Ramos (cell line): ENCODE measurements around the gene C1QTNF9.
"Not testable (repeated sequence)": the region's sequence is repeated elsewhere in the genome, so short reads cannot be mapped to it uniquely, and the experiment has no call there.

Experiments
- in situ Hi-C: fragments of 300-500 bp; cut with MboI; formaldehyde crosslinking; loops from one replicate; pipeline ENCODE4 v1.14.3; 2022; ENCODE audit warnings: low sequenced_read_pairs; ENCODE audit not compliant: unreplicated experiment

C1QTNF9 gene

DNA sequence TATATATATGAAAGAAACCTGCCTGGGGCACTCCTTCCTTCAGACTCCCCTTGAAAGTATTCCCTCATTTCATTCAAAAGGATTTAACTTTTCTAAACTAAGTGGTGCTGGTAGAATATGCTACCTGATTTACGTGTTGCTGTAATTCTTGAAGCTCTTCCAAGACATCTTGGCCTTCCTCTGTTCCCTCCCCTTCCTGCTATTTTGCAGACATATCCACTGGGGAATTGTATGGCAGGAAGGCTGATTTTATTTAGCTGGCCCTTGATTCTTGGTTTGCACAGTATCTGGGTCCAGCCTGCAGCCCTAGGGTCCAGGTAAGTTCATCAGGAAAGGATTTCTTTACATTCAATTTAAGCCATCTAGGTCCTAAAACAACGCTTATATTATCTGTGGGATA lies at the start of gene C1QTNF9:
C1QTNF9 (plus strand) TSS at position 281 of the 400 bp plus-strand sequence. CDS start 6,424 bp downstream, outside the sequence.
- in situ Hi-C loops, result not testable (repeated sequence)

GRCh38 chr13:24261566-24261965 lies 47.8 kb upstream of the C1QTNF9 start:
- in situ Hi-C loops, result no loop called here

- in situ Hi-C loops, result no loop called here
Measured at GRCh38 chr13:24263632-24264031, 45.7 kb upstream of the C1QTNF9 start.

DNA sequence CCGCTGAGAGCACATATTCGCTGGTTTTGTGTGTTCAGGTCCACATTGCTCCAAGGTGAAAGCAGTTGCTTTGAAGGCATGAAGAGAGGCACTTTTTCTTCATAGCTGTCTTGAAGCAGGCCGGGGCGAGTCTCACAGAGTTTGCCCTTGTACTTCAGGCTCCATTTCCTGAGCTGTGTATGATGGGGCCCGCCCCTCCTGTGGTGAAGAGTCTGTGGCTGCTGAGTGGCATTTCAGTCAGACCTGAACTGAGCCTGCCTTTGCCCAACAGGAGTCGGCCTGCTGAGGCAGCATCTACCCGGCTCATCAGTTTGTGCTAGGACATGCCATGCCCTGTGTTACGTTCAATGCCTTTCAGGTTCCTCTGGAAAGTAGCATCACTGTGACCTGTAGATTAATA lies 44.4 kb upstream of the C1QTNF9 start:
- in situ Hi-C loops, result no loop called here

- in situ Hi-C loops, result no loop called here
Measured at GRCh38 chr13:24265453-24265852, 43.9 kb upstream of the C1QTNF9 start.

GRCh38 chr13:24267274-24267673 lies 42.1 kb upstream of the C1QTNF9 start:
- in situ Hi-C loops, result no loop called here

- in situ Hi-C loops, result no loop called here
Measured at GRCh38 chr13:24267801-24268200, 41.6 kb upstream of the C1QTNF9 start.

- in situ Hi-C loops, result no loop called here
Measured at GRCh38 chr13:24269821-24270220, 39.6 kb upstream of the C1QTNF9 start.

GRCh38 chr13:24270639-24271141 lies 38.7 kb upstream of the C1QTNF9 start:
- in situ Hi-C loops, result no loop called here

GRCh38 chr13:24271231-24271600 lies 38.2 kb upstream of the C1QTNF9 start:
- in situ Hi-C loops, result no loop called here

GRCh38 chr13:24271601-24272451 lies 37.6 kb upstream of the C1QTNF9 start:
- in situ Hi-C loops, result no loop called here

DNA sequence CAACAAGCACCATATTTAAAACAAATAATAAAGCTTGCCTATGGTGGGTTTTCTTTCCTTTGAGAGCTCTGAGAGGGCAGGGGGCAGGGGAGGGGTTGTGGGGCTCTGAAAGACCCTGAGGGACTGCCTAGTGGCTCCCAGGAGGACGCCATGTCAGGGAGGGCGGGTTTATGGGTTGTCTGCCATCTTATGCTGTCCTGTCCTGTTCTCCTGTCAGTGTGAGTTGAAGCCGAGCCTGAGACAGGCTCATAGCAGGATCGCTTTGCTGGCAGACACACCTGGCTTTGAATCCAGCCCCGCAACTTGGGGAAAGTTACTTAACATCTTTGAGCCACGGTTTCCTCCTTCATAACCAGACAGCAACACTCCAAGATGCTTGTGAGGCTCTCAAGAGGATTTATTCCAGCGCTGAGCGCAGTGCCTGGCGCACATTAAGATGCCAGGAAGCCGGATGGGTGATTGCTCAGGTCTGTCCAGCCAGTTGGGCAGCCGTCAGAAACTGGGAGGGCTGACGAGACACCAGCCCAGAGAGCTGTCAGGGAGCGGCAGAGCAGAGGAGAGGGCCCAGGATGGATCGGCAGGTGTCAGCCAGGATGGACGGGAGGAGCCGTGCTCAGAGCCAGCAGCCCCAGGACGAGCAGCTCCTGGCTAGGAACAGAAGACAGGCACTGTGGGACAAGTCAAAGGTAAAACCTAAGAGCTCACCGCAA lies 36.8 kb upstream of the C1QTNF9 start:
- in situ Hi-C loops, result no loop called here

- in situ Hi-C loops, result no loop called here
Measured at GRCh38 chr13:24273926-24274325, 35.5 kb upstream of the C1QTNF9 start.

- in situ Hi-C loops, result no loop called here
Measured at GRCh38 chr13:24274452-24275021, 34.8 kb upstream of the C1QTNF9 start.

DNA sequence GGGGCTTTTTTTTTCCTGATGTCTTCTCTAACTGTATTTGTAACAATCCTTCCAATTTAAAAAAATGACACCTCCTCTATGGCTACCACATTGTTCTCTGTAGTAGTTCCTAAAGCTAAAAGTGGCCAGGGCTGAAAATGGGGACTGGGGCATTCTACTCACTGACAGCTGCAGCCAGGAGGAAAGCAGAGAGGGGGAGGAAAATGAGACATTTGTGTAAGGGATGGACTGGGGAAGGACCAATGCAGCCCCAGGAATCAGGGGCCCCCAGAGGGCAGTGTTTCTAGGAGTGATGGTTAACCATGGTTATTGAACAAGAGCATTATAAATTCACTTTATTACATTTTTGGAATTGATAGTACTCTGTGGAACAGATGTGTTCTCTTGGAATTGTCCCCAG lies 34.3 kb upstream of the C1QTNF9 start:
- in situ Hi-C loops, result no loop called here

- in situ Hi-C loops, result no loop called here
Measured at GRCh38 chr13:24276306-24276705, 33.1 kb upstream of the C1QTNF9 start.

- in situ Hi-C loops, result no loop called here
Measured at GRCh38 chr13:24276861-24277260, 32.5 kb upstream of the C1QTNF9 start.

DNA sequence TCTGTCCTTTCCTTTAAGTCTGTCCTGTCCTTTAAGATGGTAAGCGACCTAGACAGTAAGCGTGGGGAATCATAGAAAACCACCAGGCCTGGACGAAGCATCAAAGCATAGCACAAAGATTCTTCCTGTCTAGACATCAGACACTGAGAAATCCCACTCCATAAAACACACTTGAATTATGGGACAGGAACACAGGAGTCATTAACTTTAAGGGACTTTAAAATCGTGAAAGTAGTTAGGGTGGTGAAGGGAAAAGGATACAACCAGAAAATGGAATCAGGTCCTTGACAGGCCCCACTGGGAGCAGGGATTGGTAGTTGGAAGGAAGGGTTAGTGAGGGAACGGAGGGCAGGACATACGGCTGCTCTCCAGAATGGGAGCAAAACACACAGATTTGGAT lies 31.6 kb upstream of the C1QTNF9 start:
- in situ Hi-C loops, result no loop called here

DNA sequence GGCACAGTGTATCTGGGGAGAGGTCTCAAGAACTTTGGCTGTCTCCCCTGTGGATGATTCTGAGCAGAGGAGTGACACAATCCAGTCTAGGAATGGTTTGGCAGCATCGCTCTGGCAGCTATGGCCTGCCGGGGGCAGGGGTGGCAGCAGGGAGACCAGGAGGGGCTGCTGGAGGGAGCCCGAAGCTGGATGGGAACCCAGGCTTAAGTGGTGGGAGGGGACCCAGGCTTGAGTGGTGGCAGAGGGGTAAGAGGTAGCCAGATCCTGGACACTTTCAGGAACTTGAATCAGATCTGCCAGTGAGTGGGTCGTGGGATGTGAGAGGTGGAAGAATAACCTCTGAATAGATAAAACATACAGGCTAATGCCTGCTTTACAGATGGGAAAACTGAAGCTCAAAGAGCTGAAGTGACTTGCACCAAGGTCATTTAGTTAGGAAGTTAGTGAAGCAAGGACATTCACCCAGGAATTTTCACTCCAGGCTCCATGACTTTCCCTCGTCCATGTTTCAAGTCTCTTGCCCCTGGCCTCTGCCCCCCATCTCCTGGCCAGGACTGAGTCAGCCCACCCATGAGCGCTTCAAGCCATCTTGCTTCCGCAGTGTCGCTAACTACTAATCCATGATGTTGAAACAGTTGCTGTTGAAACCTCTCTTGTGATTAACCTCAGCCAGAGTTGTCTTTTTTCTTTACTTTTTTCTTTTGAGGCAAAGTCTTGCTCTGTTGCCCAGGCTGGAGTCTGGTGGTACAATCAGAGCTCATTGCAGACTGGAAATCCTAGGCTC lies 29.9 kb upstream of the C1QTNF9 start:
- in situ Hi-C loops, result no loop called here

- in situ Hi-C loops, result no loop called here
Measured at GRCh38 chr13:24280720-24281119, 28.7 kb upstream of the C1QTNF9 start.
